Loucy (cell line): ENCODE measurements around the gene ASB16.

Source experiments
- H2AFZ ChIP-seq: fragments of 200-600 bp; sonication (generic); 2 replicates; pipeline ENCODE4 v1.6.0; 2016; ENCODE audit warnings: antibody characterized with exemption, mild to moderate bottlenecking, low read length, moderate library complexity
- H3F3A ChIP-seq: fragments of 200-600 bp; 2 replicates; pipeline ENCODE4 v1.6.0; 2016; ENCODE audit warnings: antibody characterized with exemption, low read depth, mild to moderate bottlenecking
- H3K27me3 ChIP-seq: fragments of 200-600 bp; sonication (generic); 2 replicates; pipeline ENCODE4 v1.6.1; 2014; ENCODE audit warnings: low read length, mild to moderate bottlenecking; ENCODE audit not compliant: insufficient read depth, poor library complexity, severe bottlenecking
- H3K36me3 ChIP-seq: fragments of 200-600 bp; sonication (generic); 2 replicates; pipeline ENCODE4 v1.6.1; 2016; ENCODE audit warnings: low read length; ENCODE audit not compliant: insufficient read depth
- H3K4me1 ChIP-seq: fragments of 200-600 bp; sonication (generic); 2 replicates; pipeline ENCODE4 v1.5.1; 2014; ENCODE audit warnings: low read length, mild to moderate bottlenecking; ENCODE audit not compliant: insufficient read depth, poor library complexity, severe bottlenecking
- H3K4me2 ChIP-seq: fragments of 200-600 bp; sonication (generic); 2 replicates; pipeline ENCODE4 v1.6.0; 2014; ENCODE audit warnings: antibody characterized with exemption, low read length, low read depth, mild to moderate bottlenecking; ENCODE audit not compliant: poor library complexity, severe bottlenecking
- H3K4me3 ChIP-seq: fragments of 200-600 bp; sonication (generic); 2 replicates; pipeline ENCODE4 v1.5.1; 2014; ENCODE audit warnings: low read length, mild to moderate bottlenecking, mixed read lengths; ENCODE audit not compliant: poor library complexity, severe bottlenecking
- H3K79me2 ChIP-seq: fragments of 200-600 bp; sonication (generic); 2 replicates; pipeline ENCODE4 v1.6.1; 2014; ENCODE audit warnings: low read length; ENCODE audit not compliant: insufficient read depth
- H3K9ac ChIP-seq: fragments of 200-600 bp; sonication (generic); 2 replicates; pipeline ENCODE4 v1.6.0; 2014; ENCODE audit warnings: mild to moderate bottlenecking, low read depth, low read length, moderate library complexity; ENCODE audit not compliant: poor library complexity, severe bottlenecking
- H3K9me2 ChIP-seq: fragments of 200-600 bp; sonication (generic); replicated peaks from 2 replicates; pipeline ENCODE4 v1.6.1; 2016; ENCODE audit warnings: low read depth, low read length, mixed read lengths
- H3K9me3 ChIP-seq: fragments of 200-600 bp; sonication (generic); 2 replicates; pipeline ENCODE4 v1.6.1; 2014; ENCODE audit warnings: mild to moderate bottlenecking, antibody characterized with exemption, low read length, low read depth; ENCODE audit not compliant: insufficient read depth
- H4K20me1 ChIP-seq: fragments of 200-600 bp; sonication (generic); 2 replicates; pipeline ENCODE4 v1.6.0; 2014; ENCODE audit warnings: antibody characterized with exemption, low read length, mild to moderate bottlenecking; ENCODE audit not compliant: insufficient read depth, poor library complexity, severe bottlenecking
- CTCF ChIP-seq: fragments of 200-600 bp; sonication (generic); conservative IDR thresholded peaks from 2 replicates; pipeline ENCODE4 v1.5.1; 2014; ENCODE audit warnings: mild to moderate bottlenecking, antibody characterized with exemption, low read length
- EZH2phosphoT487 ChIP-seq: fragments of 200-600 bp; IDR thresholded peaks from 2 replicates; pipeline ENCODE4 v1.6.1; 2018; ENCODE audit warnings: antibody characterized with exemption, mild to moderate bottlenecking, moderate library complexity, borderline replicate concordance

The ASB16 gene

GRCh38 chr17:44193326-44194084 lies 23.0 kb downstream of the ASB16 start:
- TF ChIP-seq EZH2phosphoT487 = no peak
- TF ChIP-seq CTCF = no peak
- no peak overlapping the region for H2AFZ ChIP-seq
- H3K4me2 ChIP-seq = no peak overlapping the region
- no peaks in the 10 kb centered on the region for H3K9me3 ChIP-seq
- H3K79me2 ChIP-seq = peaks cover 44% of the 10 kb centered on the region
- no peaks in the 10 kb centered on the region for H3F3A ChIP-seq
- peaks cover 36% of the 10 kb centered on the region; the same call in 1 of the 2 replicates for H3K36me3 ChIP-seq
- no peaks in the 10 kb centered on the region for H3K27me3 ChIP-seq
- H3K9me2 ChIP-seq = no peaks in the 10 kb centered on the region
- H4K20me1 ChIP-seq = peaks cover 28% of the 10 kb centered on the region
- no peak overlapping the region for H3K4me3 ChIP-seq
- H3K9ac ChIP-seq = no peak overlapping the region
- peaks cover 16% of the 10 kb centered on the region for H3K4me1 ChIP-seq

DNA sequence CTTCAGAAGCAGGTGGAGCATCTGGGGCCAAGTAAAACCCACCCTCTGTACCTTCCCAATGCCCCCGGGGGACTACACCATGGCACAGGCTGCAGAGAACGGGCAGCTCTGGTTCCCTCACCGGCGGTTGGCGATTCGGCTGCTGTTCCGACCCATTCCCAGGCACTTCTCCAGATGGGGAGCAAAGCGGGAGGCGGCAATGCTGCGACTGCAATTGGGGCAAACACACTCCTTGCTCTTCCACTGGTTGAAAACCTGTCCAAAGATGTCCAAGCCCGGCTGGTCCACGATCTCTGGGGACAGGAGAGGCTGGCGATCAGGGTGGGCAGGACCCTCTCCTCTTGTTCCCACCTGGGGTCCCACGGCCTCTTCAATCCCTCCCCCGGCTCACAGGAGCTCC lies 26.6 kb downstream of the ASB16 start:
- TF ChIP-seq CTCF = no peak
- TF ChIP-seq EZH2phosphoT487 = no peak
- peaks cover 36% of the 10 kb centered on the region; the same call in 1 of the 2 replicates for H3K36me3 ChIP-seq
- peaks cover 23% of the 10 kb centered on the region for H3K4me1 ChIP-seq
- peak overlapping the region; percentile 83 for H3K4me3 ChIP-seq
- no peaks in the 10 kb centered on the region for H3K27me3 ChIP-seq
- peaks cover 42% of the 10 kb centered on the region for H3K79me2 ChIP-seq
- H3K4me2 ChIP-seq = peak overlapping the region; percentile 80
- peaks cover 33% of the 10 kb centered on the region for H4K20me1 ChIP-seq
- H3K9me2 ChIP-seq = no peaks in the 10 kb centered on the region
- H3K9ac ChIP-seq = peak overlapping the region; percentile 89
- no peaks in the 10 kb centered on the region; the same call in 1 of the 2 replicates for H3F3A ChIP-seq
- no peak overlapping the region for H2AFZ ChIP-seq
- H3K9me3 ChIP-seq = no peaks in the 10 kb centered on the region

GRCh38 chr17:44197980-44198720 lies 27.6 kb downstream of the ASB16 start:
- no peaks in the 10 kb centered on the region; the same call in 1 of the 2 replicates for H3F3A ChIP-seq
- H3K79me2 ChIP-seq = peaks cover 42% of the 10 kb centered on the region
- TF ChIP-seq EZH2phosphoT487 (no peak), CTCF (peak; percentile 45)
- peak overlapping the region; percentile 83 for H3K4me3 ChIP-seq
- peaks cover 28% of the 10 kb centered on the region; the same call in 1 of the 2 replicates for H3K36me3 ChIP-seq
- H3K27me3 ChIP-seq = no peaks in the 10 kb centered on the region
- peak overlapping the region; percentile 89 for H3K9ac ChIP-seq
- peak overlapping the region; percentile 80 for H3K4me2 ChIP-seq
- H3K9me3 ChIP-seq = no peaks in the 10 kb centered on the region
- H3K9me2 ChIP-seq = no peaks in the 10 kb centered on the region
- H3K4me1 ChIP-seq = peaks cover 23% of the 10 kb centered on the region
- H2AFZ ChIP-seq = no peak overlapping the region
- H4K20me1 ChIP-seq = peaks cover 33% of the 10 kb centered on the region
